K562 (cell line): ENCODE results near the gene PITRM1. TPM values are rescaled to one million over a fixed set of nuclear protein-coding genes. Genes with fewer than 3 reads are reported as not detected.
A peak's percentile ranks its signal among the peaks of the same experiment; 100 is the strongest.

Experiments used
- ATAC-seq: fragments of 200-7000 bp; cut with Tn5 transposase; 3 replicates; pipeline ENCODE4 v1.9.1; 2020; ENCODE audit warnings: moderate library complexity
- BruUV-seq: library from RNA; stranded (reverse); fragments of 400-500 nt; replicated peaks from 2 replicates; lab custom pipeline; 2021; lab: Mats Ljungman, UMichigan
- CTCF ChIA-PET: fragments of 300-600 bp; formaldehyde crosslinking; extraction: SDS; loops from one replicate; lab custom pipeline; 2021; ENCODE audit warnings: low intra/inter-chr PET ratio; lab: Yijun Ruan, JAX
- POLR2A ChIA-PET: fragments of 300-600, 350-650 bp; sonication (Branson Sonifier 250); formaldehyde crosslinking; extraction: SDS; loops from one replicate; lab custom pipeline; 2021; ENCODE audit warnings: antibody characterized with exemption, inconsistent platforms; lab: Yijun Ruan, JAX
- DNase-seq, 4 experiments: peaks; one replicate each; pipeline versions ENCODE4 v3.0.0 to v3.0.0-alpha.2; 2011 to 2018; ENCODE audit warnings: low spot score in 3 of 4, mixed read lengths in 3 of 4; ENCODE audit errors: extremely low read depth in 1 of 4
- FAIRE-seq: peaks from 2 replicates; lab custom pipeline; 2011; peaks lifted over from hg19 to GRCh38; lab: Jason Lieb, UNC
- H2AFZ ChIP-seq: 2 replicates; pipeline ENCODE4 v1.6.0; 2011; ENCODE audit warnings: low read depth, low read length, control low read depth, inconsistent platforms
- H3K27ac ChIP-seq: fragments of 200-600 bp; 3 replicates; pipeline ENCODE4 v1.8.0; 2011; ENCODE audit warnings: low read depth, mild to moderate bottlenecking, control low read depth, inconsistent platforms, low read length, moderate library complexity, mixed read lengths; ENCODE audit errors: extremely low read depth
- H3K27me3 ChIP-seq, 2 experiments: fragments of 300-600 bp in 1 of 2; 2 replicates in 1 of 2; 3 replicates in 1 of 2; pipeline versions ENCODE4 v1.6.0 to v1.8.0; 2011; ENCODE audit warnings: inconsistent platforms in 2 of 2, low read length in 2 of 2, mild to moderate bottlenecking in 1 of 2, mixed read lengths in 1 of 2, moderate library complexity in 1 of 2; ENCODE audit not compliant: control insufficient read depth in 2 of 2, insufficient read depth in 2 of 2
- H3K36me3 ChIP-seq: fragments of 300-600 bp; 3 replicates; pipeline ENCODE4 v1.8.0; 2011; ENCODE audit warnings: mild to moderate bottlenecking, low read length, inconsistent platforms; ENCODE audit not compliant: control insufficient read depth, insufficient read depth
- H3K4me1 ChIP-seq, 2 experiments: fragments of 200-600 bp in 1 of 2; replicated peaks in 1 of 2; 2 replicates in 1 of 2; 3 replicates in 1 of 2; pipeline versions ENCODE4 v1.5.1 to v1.8.0; 2011; ENCODE audit warnings: inconsistent platforms in 2 of 2, low read length in 2 of 2, mild to moderate bottlenecking in 1 of 2, mixed read lengths in 1 of 2, moderate library complexity in 1 of 2; ENCODE audit not compliant: control insufficient read depth in 2 of 2, insufficient read depth in 2 of 2
- H3K4me2 ChIP-seq: 2 replicates; pipeline ENCODE4 v1.6.1; 2011; ENCODE audit warnings: low read length, control low read depth, inconsistent platforms, mixed read lengths; ENCODE audit not compliant: insufficient read depth
- H3K4me3 ChIP-seq: fragments of 200-600 bp; sonication (generic), shearing (Covaris generic); 2 replicates; pipeline ENCODE4 v1.5.1; 2016; ENCODE audit warnings: control low read depth, inconsistent platforms
- H3K79me2 ChIP-seq: fragments of 200-600 bp; 3 replicates; pipeline ENCODE4 v1.8.0; 2011; ENCODE audit warnings: low read length, inconsistent platforms; ENCODE audit not compliant: control insufficient read depth, insufficient read depth
- H3K9ac ChIP-seq, 2 experiments: 2 replicates each; pipeline versions ENCODE4 v1.6.0 to v1.6.1; 2011; ENCODE audit warnings: low read depth in 2 of 2, low read length in 2 of 2, control low read depth in 1 of 2, inconsistent platforms in 1 of 2, mild to moderate bottlenecking in 1 of 2, mixed read lengths in 1 of 2; ENCODE audit not compliant: insufficient read depth in 1 of 2
- H3K9me1 ChIP-seq: one replicate; pipeline ENCODE4 v1.6.0; 2011; ENCODE audit warnings: inconsistent platforms, mild to moderate bottlenecking, low read length, moderate library complexity; ENCODE audit not compliant: control insufficient read depth, insufficient read depth
- H3K9me3 ChIP-seq: replicated peaks from 2 replicates; pipeline ENCODE4 v1.5.1; 2011; ENCODE audit warnings: low read depth, low read length, inconsistent platforms; ENCODE audit not compliant: control insufficient read depth, insufficient read depth
- H4K20me1 ChIP-seq: replicated peaks from 2 replicates; pipeline ENCODE4 v1.6.1; 2011; ENCODE audit warnings: low read length, inconsistent platforms, mixed read lengths; ENCODE audit not compliant: control insufficient read depth, insufficient read depth
- BRCA1 ChIP-seq, 2 experiments: fragments of 450-650 bp in 1 of 2; sonication (generic) in 1 of 2; formaldehyde crosslinking in 1 of 2; IDR thresholded peaks; 2 replicates each; pipeline versions ENCODE4 v1.5.0 to v1.6.1; 2017 to 2020; ENCODE audit warnings: mild to moderate bottlenecking in 1 of 2, missing genetic modification reagents in 1 of 2
- EGR1 ChIP-seq: fragments of 450-650 bp; conservative IDR thresholded peaks from 2 replicates; pipeline ENCODE4 v1.6.1; 2017; ENCODE audit warnings: mild to moderate bottlenecking
- L3MBTL2 ChIP-seq: fragments of 450-650 bp; IDR thresholded peaks from 2 replicates; pipeline ENCODE4 v1.6.1; 2016; ENCODE audit warnings: mild to moderate bottlenecking, moderate library complexity
- PML ChIP-seq: IDR thresholded peaks from 2 replicates; pipeline ENCODE4 v1.6.1; 2012; ENCODE audit warnings: low read length, inconsistent platforms
- RBM17 ChIP-seq: fragments of 200-400 bp; formaldehyde crosslinking; IDR thresholded peaks from 2 replicates; pipeline ENCODE4 v1.6.1; 2017; ENCODE audit warnings: low read depth, mild to moderate bottlenecking, low read length, borderline replicate concordance
- SREBF2 ChIP-seq: sonication (generic); formaldehyde crosslinking; IDR thresholded peaks from 2 replicates; pipeline ENCODE4 v1.4.0; 2020; ENCODE audit warnings: mild to moderate bottlenecking, missing genetic modification reagents
- YY1 ChIP-seq, 3 experiments: IDR thresholded peaks; 2 replicates each; pipeline ENCODE4 v1.6.1; 2011; ENCODE audit warnings: low read length in 2 of 3, mild to moderate bottlenecking in 2 of 3, moderate library complexity in 2 of 3, borderline replicate concordance in 1 of 3, control low read depth in 1 of 3, low read depth in 1 of 3; ENCODE audit not compliant: insufficient read depth in 3 of 3, insufficient replicate concordance in 2 of 3, control insufficient read depth in 1 of 3, insufficient read length in 1 of 3; ENCODE audit errors: extremely low read depth in 1 of 3
- WGBS: fragments of 100-300 bp; shearing (Covaris generic); methylation state at CpG from one replicate; pipeline ENCODE4 v1.1.6; 2016; ENCODE audit warnings: low coverage, mixed read lengths; ENCODE audit not compliant: insufficient coverage; ENCODE audit errors: missing lambda C conversion rate; 5-methylcytosine and 5-hydroxymethylcytosine counted together
- in situ Hi-C: fragments of 300-500 bp; cut with MboI; formaldehyde crosslinking; loops from 4 replicates; pipeline ENCODE4 v1.15.0; 2018; ENCODE audit warnings: inconsistent platforms, mixed read lengths
- intact Hi-C: fragments of 100-400 bp; cut with micrococcal nuclease; formaldehyde crosslinking; loops from 2 replicates; pipeline ENCODE4 v1.14.2; 2022
- polyA plus RNA-seq, 8 experiments: library from polyadenylated mRNA; depleted of rRNA in 4 of 8; stranded (reverse) in 5 of 8; unstranded in 3 of 8; fragments of >200 nt; fragmentation: Nextera tagmentation in 2 of 8; fragmentation: Illumina TruSeq in 1 of 8; extraction: Ambion mirVana in 2 of 8; extraction: Trizol in 1 of 8; gene quantifications; 2 replicates each; pipeline versions ENCODE4 v1.2.1 to v1.2.3, GENCODE V29; 2011 to 2014; ENCODE audit warnings: inconsistent platforms in 1 of 8, missing spikeins in 1 of 8
- total RNA-seq, 7 experiments: library from RNA; depleted of rRNA in 6 of 7; stranded (reverse); fragments of >200 nt in 6 of 7; fragmentation: Illumina TruSeq in 2 of 7; extraction: Trizol in 2 of 7; gene quantifications; 2 replicates each; pipeline versions ENCODE4 v1.2.1 to v1.2.3, GENCODE V29; 2011 to 2021; ENCODE audit warnings: low replicate concordance in 1 of 7

Gene PITRM1
- total and polyA plus RNA-seq, 9 of the 15 experiments (the other 6 are each of a cell fraction or from before 2014, with no cell fraction given): 21.1 to 70.4 (median 39.7) TPM

DNA sequence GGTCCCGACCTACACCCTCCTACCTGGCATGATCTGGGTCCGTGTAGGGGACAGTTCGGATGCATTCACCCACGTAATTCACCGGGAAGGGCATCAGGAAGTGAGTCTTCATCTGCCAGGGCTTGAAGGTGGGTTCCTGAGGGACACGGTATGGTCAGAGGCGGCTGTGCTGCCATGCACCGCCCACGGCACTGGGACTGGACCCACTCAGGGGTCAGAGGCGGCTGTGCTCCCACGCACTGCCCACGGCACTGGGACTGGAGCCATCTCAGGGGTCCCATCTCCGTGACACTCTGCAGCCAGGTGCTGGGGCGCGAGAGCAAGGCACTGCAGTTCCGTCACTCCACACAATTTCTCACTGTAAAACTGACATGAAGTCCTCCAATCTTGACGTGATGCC is 29.2 kb downstream of the PITRM1 start:
- TF ChIP-seq BRCA1 (IDR thresholded peaks at IDR 0.05) (no peak), BRCA1 (CRISPR knock-in tag; IDR thresholded peaks at IDR 0.05) (no peak), YY1 (IDR thresholded peaks at IDR 0.05; ENCODE audit: borderline replicate concordance in 1 of 3, control insufficient read depth in 1 of 3, extremely low read depth in 1 of 3, insufficient read depth in 3 of 3, insufficient read length in 1 of 3, insufficient replicate concordance in 2 of 3, low read depth in 1 of 3, low read length in 2 of 3) (no peak), EGR1 (peak; percentile 20; the same call in 1 of the 2 replicates), RBM17 (no peak), PML (no peak), L3MBTL2 (no peak), SREBF2 (CRISPR knock-in tag) (no peak)
- TF ChIP-seq, all 486 proteins: peak for 1
- H2AFZ ChIP-seq: no peak overlapping the region
- WGBS: 94% methylated on average over 17 of the region's 17 CpGs
- no peaks in the 10 kb centered on the region; a peak in 1 of 5 replicates for H3K4me1 ChIP-seq
- no peak overlapping the region for H3K4me3 ChIP-seq
- CTCF ChIA-PET: no interaction called here
- intact Hi-C loops: no loop called here
- DNase-seq (no peak), ATAC-seq (no peak), FAIRE-seq (no peak)
- no peak overlapping the region for H3K9ac ChIP-seq
- POLR2A ChIA-PET: no interaction called here
- in situ Hi-C loops: no loop called here
- BruUV-seq: no TSS peak
- no peaks in the 10 kb centered on the region for H3K79me2 ChIP-seq
- H3K9me3 ChIP-seq: no peaks in the 10 kb centered on the region
- no peak overlapping the region for H3K4me2 ChIP-seq
- no peak overlapping the region for H3K27ac ChIP-seq
- H3K9me1 ChIP-seq: no peaks in the 10 kb centered on the region
- no peaks in the 10 kb centered on the region for H4K20me1 ChIP-seq
- H3K27me3 ChIP-seq: no peaks in the 10 kb centered on the region
- peaks cover 92% of the 10 kb centered on the region for H3K36me3 ChIP-seq
